NCI-H128 (cell line): ENCODE measurements around the gene PRKAR1B.

Experiments used
- DNase-seq: peaks from one replicate; lab custom pipeline; 2025; ENCODE audit not compliant: unreplicated experiment; lab: John Stamatoyannopoulos, UW

Gene PRKAR1B

DNA sequence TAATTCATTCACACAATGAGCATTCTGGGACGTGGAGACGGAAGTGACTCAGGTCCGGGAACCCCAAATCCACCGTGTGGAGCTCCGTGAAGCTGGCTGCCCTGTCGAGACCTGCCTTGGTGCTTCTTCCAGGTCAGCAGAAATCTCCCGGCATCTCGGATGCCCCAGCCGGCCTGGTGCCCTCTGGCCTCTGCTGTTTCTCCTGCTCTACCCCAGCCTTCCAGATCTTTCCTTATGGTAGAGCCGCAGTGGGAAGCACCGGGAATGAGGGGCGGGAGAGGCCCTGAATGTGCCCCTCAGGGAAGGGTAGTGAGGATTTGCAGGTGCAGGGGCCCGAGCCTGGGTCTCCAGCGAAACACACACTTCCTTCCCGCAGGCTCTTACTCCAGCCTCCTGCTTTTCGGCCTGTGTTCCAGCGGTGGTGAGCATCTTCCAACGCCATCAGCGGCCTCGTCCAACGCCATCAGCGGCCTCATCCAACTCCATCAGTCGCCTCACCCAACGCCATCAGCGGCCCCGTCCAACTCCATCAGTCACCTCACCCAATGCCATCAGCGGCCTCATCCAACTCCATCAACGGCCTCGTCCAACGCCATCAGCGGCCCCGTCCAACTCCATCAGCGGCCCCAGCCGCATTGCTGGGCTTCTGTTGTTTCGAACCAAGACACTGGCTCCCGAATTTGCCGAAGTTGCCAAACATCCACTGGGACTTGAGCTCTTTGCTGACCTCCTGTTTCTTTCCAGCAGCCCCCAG is 150.4 kb downstream of the PRKAR1B start:
- DNase-seq = no peak

DNA sequence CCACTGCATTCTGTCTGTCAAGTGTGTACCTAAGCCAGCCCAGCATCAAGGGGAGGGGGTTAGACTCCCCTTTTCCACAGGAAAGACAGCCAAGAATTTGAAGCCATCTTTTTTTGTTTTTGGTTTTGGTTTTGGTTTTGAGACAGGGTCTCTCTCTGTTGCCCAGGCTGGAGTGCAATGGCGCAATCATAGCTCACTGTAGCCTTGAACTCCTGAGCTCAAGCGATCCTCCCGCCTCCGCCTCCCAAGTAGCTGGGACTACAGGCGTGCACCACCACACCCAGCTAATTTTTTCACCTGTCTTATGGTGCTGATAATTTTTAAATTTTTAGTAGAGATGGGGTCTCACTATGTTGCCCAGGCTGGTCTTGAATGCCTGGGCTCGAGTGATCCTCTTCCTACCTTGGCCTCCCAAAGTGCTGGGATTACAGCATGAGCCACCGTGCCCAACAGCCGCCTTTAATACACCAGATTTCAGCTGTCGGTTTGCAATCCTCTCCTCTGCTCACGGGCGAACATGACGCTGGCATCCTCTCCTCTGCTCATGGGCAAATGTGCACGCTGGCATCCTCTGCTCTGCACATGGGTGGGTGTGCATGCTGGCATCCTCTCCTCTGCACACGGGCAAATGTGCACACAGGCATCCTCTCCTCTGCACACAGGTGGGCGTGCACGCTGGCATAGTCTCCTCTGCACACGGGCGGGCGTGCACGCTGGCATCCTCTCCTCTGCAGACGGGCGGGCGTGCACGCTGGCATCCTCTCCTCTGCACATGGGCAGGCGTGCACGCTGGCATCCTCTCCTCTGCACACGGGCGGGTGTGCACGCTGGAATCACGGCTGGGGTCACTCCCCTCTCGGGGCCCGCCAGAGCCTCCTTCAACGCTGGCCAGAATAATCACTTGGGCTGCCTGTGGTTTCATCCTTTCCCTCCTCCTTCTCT is 151.4 kb downstream of the PRKAR1B start:
- DNase-seq = no peak

DNA sequence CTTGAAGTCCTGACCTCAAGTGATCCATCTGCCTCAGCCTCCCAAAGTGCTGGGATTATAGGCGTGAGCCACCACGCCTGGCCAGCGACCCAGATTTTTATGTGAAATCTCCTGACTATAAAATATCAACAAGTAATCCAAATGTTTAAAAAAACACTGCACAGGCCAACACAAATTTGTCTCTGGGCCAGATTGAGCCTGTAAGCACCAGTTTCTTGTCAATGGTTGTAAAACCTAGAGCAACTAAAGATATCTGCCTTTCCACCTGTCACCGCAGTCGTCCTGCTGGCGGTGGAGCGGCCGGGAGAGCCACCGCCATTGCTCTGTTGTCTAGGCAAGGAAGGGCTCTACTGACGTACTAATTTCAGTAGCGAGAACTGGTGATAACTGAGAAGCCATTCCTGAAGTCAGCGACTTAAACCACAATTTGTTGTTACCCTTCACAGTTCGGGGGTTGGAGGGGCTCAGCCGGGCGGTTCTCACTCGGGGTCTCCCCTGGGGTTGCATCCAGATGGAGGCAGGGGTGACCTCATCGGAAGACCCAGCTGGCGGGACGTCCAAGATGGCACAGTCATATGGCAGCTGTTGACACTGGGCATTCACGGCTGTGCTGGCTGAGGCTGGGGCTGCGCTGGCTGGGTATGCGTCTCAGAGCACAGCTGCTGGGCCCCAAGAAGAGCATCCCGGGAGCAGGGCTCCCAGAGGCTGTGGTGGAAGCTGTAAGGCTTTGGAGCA is 152.3 kb downstream of the PRKAR1B start:
- no peak for DNase-seq

DNA sequence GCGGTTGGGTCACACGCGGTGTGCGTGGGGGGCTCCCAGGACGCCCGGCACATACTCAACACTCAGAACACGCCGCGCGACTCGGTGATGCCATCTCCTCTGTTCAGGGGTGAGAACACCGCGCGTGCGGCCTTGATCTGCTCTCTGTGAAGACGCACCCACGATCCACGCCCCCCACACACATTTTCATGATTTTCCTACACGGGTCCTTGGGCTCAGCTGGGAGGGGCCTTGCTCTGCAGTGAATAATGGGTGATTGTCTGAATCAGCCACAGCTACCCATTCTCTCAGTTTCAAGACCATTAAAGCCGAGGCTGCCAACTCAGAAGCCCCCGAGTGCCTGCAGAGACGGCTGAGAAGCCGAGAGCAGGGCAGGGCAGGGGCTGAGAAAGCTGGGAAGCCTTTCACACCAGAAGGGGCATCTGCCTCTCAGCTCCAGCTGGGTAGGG is 153.1 kb downstream of the PRKAR1B start:
- no peak for DNase-seq

DNA sequence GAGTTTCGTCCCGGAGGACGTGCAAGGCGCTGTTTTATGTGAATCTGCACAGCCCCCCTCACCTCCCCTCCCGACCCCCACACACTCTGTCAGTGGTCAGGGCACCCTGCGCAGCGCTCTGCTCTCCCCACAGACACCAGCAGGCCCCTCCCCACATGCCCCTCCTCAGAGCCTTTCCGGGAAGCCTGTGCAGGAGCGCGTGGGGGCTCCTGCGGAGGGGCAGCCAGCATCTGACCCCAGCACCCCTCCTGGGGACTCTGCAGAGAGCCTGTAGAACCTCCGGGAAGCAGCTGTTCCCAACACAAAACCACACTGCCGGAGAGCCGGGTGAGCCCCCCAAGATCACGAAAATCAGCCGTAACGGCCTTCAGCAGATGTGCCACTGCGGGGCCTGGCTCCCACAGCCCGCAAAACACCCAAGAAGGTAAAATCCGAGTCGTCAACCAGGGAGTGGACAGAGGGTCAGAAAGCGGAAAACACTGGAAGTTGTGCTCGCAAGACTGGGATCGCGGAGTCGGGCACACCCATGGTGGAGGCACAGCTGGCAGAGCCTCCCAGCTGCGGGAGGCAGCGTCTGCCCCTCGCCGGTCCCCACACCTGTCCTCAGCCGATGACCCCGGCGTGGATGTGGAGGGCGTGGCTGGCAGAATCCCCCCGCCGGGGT is 153.7 kb downstream of the PRKAR1B start:
- DNase-seq = no peak

DNA sequence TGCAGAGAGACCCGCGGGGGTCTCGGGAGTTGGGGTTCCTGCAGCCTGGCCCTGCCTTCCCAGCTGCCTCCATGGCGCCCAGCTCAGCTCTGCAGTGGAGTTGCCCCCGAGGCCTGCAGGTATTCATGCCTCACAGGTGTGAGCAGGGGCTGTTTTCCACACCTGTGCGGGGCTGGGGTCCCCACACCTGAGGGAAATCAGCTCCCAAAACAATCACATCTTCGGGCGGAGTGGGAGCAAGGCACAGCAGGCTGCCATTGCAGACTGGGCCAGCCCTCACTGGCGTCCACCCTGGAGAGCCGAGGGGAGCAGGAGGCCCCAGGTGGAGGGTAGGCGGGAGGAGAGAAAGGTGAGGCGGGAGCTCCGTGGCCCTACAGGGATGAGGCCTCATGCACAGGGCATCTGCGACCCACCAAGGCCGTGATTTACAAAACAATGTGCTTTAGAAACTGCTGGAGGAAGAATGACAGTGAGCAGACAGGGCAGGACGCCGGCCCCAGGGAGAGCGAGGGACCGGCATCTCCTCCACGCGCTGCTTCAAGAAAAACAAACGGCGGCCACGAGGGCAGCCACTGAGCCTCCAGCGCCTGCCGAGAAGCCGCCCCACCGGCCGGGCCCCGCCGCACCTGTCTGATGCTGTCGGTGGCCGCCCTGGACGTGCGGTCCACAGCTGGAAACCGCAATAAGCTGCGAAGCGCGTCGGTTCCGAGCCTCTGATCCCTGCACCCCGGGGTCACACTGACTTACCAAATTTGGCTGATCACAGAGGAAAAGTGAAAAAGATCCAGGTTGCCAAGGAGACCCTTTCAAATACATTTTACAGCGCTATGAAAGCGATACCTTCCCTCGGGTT is 154.4 kb downstream of the PRKAR1B start:
- DNase-seq = no peak

DNA sequence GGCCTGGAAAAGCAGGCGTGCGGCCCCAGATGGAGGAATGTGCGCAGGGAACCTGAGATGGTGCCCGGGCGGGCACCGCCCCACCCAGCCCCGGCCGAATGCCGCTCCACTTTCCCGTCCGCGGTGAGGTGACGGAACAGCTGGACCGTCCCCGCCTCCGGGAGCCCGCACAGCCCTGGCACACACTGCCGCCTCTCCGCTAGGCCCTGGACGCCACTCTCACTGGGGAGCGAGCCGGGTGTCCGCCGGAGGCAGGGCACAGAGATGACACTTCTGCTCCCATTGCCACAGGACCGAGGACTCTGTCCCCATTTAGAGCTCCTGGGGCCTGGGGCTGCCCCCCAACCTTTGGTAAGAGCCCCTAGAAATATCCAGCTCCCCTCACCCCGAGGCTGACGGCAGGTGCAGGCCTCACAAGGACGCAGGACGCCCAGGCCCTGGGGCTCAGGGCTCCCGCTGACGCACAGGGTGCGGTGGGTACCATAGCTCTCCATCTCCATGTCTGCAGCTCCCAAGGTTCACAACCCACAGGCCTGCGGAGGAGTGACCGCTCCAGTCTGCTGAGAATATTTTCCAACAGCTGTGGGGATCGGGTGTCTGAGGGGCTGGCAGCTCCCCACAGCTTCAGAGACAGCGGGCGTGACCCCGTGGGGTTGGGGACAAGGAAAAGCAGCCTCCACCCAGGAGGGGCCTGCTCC is 155.2 kb downstream of the PRKAR1B start:
- DNase-seq = no peak

DNA sequence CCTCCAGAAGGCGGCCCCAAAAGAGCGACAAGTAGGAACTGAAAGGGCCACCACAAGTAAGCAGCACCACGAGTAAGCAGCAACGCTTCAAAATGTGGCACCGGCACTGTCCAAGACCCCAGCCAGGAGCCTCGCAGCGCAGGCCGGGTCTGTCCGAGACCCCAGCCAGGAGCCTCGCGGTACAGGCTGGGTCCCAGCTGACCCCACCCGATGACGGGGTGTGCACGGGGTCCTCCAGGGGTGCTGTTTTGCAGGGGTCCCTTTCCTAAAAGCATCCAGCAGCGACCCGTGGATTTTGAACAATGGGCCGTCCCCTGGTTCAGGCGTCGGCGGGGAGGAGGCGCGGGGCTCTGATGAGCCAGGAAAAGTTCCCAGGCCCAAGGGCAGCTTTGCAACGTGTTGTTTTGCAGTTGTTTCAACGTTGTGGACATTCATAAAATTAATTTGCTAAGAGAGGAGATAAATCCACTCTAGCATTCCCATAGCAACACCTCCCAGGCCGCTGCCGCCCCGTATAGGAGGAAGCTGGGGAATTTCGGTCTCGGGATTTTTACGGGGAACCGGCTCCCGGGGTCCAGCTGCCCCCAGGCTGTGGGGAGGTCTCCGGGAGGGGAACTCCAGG is 155.9 kb downstream of the PRKAR1B start:
- DNase-seq = no peak

DNA sequence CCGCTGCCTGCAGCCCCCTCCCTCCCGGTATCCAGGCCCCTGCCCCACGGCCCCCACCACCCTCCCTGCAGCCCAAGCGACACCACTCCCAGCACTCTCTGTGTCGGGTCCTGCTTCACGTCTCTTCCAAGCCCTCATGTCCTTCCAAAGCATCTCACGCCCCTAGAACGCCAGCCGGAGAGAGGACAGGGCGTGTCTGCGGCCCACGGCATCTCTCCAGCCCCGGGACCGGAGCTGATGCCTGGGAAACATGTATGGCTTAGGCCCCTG is 156.3 kb downstream of the PRKAR1B start:
- DNase-seq = no peak

DNA sequence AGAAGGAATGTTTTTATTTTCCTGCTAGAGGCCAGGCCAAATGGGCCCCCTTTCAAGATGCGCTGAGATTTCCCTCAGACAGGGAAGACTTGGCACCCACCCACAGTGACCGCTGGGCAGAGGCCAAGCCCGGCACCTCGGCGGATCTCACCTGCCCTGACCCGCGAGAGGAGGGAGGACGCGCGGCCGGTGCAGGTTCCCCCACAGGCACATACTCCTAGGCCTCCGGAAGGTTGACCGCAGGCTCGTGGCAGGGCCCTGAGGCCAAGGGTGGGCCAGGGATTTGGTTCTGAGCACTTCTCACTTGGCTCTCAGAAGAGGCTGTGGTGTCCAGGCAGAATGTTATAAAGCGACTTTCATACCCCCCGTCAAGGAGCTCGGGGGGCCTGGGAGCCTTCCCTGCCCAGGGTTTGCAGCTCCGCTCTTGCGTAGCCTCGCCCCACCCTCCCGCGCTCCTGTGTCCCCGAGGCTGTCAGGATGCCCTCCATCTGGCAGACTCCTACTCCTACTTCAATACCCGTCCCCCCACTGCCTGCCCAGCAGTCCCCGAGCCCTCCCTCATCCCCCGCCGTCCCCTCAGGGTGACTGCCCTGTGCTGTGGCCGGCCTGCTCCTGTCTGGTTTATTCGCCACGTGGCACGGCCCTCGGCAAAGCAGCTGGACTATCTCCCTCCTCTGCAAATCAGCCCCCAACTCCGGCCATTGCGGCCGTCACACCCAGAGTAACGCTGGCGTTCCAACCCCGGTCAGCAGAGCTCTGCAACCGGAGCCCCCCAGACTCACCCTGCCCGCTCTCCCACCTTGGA is 156.9 kb downstream of the PRKAR1B start:
- no peak for DNase-seq

DNA sequence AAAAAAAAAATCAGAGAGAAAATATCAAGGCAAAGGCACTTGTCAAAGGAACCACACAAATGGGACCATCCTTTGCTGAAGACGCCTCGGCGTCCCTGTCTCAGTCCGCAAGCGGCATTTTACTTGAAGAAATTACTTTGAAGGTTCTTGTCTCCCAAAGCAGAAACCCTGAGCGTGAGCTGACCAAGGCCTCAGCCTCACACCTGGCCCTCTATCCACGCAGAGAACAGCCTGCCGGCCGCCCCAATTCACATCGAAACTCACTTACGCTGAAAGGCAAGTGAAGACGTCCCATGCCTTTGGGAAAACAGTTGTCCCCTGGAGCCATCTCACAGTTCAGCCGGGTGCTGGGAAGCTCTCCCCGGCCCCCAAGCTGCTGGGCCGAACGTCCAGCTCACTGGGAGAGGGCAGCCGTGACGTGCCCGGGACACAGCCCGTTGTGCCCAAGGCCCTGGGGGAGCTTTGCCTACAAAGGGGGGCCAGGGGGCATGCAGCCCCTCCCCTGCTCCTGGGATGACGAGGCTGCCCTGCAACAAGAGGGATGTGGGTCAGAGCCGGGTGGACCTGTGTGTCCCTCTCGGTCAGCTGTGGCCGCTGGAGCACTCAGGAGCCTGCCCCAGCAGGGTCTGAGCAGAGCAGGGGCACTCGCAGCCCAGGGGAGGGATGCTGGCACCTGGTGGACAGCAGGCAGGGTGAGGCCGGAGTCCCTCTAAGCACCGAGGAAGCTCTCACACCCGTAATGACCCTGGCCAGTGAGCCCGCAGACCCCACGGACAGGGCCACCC is 157.8 kb downstream of the PRKAR1B start:
- no peak for DNase-seq

DNA sequence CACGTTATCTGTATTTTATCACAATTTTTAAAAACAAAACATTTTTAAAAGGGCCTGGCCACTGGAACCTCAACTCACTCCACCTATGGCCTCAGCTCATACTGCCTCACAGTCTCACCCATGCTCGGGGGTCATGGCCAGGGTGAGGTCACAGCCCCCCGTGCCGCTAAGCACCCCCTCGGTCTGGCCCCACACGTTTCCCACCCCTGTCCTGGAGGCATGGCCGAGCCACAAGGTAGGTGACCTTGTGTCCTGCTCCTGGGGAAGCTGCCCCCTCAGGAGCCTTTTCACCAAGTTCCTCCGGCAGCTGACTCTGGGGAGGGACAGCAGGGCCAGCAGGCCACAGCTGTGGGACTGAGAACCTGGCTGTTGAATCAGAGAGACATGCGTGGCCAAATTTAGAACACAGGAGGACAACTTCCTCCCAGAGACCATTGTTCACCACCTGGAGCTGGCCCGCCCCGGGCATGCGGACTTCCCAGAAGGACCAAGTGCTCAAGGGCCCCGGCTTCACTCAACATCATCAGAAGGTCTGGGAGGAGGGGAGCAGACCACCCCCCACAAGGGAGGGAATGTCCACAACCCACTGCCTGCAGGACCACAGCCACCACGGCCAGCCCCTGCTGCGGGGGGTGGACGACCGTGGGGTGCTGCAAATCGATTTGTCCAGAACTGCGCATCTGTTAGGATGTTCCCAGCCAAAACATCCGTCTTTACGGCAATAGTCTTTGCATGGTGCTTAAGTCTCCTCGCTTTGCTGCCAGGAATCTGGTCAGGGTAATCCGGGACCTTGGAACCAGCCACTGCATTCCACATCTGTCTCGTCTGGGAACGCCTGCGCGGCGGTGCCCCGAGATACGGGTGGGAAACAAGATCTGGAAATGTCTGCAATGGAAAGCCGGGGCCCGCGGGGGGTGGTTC is 158.8 kb downstream of the PRKAR1B start:
- DNase-seq = no peak

DNA sequence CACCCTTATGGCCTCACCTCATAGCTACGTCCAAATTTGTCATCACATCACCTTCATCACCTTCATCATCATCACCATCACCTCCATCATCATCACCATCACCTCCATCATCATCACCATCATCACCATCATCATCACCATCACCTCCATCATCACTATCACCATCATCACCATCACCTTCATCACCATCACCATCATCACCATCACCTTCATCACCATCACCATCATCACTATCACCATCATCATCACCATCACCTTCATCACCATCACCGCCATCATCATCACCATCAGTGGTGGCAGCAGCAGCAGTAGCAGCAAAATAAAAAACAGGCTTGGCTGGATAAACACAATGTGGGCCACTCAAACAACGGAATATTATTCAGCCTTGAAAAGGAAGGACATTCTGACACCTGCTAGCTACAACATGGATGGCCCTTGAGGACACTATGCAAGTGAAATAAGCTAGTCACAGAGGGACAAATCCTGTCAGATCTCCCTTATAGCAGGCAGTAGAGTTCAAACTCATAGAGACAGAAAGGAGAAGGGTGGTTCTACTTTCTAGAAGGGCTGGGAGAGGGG is 159.7 kb downstream of the PRKAR1B start:
- no peak for DNase-seq

DNA sequence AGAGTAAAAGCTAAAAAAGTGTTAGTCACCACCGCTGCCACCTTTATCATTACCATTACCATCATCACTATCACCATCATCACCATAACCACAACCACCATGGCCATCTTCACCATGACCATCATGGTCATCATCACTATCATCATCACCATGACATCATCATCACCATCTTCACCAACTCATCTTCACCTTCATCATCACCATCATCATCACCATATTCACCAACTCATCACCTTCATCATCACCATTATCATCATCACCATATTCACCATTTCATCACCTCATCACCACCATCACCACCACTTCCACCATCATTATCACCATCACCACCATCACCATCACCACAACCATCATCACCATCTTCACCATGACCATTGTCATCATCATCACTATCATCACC is 161.0 kb downstream of the PRKAR1B start:
- DNase-seq = no peak

DNA sequence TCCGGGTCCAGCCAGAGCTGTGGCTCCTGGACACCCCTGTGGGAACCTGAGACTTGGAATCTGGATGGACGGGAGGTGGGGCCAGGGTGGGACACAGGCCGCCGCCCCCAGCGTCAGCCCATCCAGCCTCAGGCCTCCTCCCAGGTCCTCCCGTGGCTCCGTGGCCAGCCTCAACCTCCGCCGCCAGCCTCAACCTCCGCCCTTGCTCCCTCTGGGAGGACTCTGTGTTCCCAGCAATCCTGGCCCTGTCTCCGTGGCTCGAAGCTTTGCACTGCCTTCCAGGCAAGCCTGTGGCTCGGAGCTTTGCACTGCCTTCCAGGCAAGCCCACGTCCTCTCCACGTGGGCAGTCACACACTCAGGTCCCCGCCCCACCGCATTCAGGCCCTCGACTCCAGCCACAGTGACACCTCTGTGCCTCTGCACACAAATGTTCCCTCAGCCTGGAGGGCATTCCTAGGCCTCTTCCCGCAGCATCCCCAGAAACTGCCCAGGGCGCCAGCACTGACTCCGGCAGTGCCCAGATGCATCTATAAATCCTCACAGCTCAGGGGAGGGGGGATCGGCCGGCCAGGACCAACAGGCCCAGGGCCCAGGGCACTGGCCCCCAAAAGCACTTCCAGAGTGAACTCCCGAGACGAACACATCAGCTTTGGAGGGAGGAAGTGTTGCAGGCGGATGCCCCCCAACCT is 162.8 kb downstream of the PRKAR1B start:
- no peak for DNase-seq
